HG03521 (cell line): Measurements from ENCODE around the gene OPRL1.
"Not testable (repeated sequence)": the region's sequence is repeated elsewhere in the genome, so short reads cannot be mapped to it uniquely, and the experiment has no call there.

Source experiments
- ATAC-seq: cut with Tn5 transposase; IDR thresholded peaks from one replicate; pipeline ENCODE4 v1.9.1; 2021; ENCODE audit warnings: mild to moderate bottlenecking, moderate library complexity; ENCODE audit not compliant: unreplicated experiment

The OPRL1 gene

DNA sequence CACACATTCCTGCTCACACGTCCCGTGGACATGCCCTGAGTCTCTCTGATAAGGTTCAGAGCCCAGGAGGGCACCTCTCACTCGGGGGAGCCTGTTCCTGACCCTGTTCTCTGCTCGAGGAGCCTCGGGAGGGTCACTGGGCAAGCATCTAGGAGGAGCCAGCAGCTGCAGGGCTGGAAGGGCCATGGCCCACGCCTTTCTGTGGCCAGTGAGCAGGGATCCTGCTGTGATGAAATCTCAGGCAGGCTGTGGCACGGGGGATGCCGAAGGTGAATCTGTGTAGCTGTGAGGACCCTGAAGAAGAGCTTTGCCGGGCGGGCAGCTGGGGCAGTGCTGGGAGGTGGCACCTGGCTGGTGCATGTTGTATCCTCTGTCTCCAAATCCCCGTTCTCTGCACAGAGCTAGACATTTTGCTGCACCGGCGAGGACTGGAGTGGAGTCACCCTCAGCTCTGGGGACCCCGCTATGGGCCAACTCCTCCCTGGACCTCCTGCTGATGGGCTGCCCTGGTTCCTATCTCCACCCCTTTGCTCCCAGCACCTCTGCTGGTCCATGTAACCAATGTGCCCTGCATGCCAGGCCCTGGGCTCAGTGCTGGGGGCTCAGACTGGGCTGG, 34.6 kb downstream of the OPRL1 start:
- ATAC-seq, result no peak

DNA sequence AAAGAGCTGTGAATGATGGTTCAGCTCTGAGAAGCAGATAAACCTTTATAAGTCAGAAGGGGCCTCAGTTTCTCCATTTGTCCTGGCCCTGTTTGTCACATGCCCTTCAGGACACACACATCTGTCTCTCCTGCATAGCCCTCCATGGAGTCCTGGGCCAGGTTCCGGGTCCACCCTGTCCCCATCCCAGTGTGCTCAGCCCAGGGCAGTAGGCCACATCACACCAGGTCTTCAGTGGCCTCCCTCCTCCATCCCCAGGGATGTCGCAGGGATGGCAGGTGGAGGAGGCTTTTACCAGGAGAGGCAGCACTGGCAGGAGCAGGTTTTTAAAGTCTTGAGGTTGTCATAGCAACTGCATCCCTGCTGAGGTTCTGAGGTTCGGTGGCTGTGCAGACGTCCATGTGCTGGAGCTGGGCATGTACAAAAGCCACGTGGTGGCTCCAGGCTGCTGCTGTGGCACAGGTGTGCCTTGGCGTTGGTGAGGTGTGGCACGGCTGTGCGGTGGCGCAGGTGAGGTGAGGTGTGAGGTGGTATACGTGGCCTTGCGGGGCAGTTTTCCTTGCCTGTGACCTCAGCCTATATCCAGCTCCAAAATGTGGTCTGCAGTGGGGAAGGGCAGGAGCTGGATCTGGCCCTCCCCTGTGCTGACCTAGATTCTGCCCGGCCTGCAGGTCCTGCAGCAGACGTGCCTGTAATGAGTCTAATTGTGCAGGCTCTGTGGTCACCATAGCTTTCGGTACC, 35.5 kb downstream of the OPRL1 start:
- no peak for ATAC-seq

DNA sequence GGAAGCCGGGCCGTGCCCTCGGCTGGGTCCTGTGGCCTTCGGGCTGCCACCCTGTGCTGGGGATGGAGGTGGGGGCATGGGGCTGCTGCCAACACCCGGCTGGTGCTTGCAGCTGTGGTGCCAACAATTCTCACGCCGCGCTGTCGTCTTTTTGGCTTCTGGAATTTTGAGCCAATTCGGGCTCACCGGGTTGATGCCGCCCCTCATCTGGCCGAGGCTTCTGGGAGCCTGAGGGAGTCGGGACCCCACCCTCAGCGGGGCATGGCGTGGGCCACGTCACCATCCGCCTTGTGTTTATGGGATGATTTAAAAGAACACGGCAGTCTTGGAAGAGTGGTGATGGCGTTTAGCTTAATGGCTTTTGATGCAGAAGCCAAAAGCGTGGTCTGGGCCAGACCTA, 36.1 kb downstream of the OPRL1 start:
- no peak for ATAC-seq

DNA sequence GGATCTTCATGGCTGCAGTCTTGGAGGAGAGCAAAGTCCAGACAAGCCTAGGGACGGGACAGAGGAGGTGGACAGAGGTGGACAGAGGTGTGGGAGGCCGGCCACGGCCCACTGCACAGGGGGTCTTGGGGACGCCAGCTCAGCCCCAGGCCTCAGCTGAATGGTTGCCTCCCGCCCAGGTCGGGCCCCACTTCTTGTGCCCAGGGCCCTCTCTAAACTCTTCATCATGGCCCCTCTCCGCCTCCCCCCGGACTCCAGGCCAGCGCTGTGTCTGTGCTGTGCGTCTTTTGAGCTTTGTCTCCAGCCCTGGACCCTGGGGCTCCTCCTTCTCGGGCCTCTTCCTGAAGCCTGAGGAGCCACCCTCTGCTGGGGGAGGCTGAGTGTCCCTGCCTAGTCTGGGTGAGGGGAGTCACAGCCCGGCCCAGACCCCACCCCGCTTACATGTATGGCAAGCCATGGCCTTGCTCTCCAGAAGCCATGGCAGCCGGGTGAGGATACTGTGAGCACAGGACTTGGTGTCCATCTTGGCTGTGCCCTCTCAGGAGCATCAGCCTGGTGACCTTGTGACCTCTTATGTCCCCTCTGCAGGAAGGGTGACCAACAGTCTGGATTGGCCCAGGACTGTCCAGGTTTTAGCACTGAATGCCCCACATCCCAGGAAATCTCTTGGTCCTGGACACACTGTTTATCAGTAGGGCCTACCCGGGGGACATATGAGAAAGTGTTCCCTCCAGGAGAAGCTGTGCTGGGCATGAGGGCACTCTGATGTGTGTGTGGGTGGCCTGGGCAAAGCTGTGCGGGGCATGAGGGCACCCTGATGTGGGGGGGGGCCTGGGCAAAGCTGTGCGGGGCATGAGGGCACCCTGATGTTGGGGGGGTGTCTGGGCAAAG, 36.9 kb downstream of the OPRL1 start:
- no peak for ATAC-seq

DNA sequence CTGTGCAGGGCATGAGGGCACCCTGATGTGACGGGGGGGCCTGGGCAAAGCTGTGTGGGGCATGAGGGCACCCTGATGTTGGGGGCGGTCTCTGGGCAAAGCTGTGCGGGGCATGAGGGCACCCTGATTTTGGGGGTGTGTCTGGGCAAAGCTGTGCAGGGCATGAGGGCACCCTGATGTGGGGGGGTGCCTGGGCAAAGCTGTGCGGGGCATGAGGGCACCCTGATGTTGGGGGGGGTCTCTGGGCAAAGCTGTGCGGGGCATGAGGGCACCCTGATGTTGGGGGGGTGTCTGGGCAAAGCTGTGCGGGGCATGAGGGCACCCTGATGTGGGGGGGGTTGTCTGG, 37.5 kb downstream of the OPRL1 start:
- not testable (repeated sequence) for ATAC-seq

DNA sequence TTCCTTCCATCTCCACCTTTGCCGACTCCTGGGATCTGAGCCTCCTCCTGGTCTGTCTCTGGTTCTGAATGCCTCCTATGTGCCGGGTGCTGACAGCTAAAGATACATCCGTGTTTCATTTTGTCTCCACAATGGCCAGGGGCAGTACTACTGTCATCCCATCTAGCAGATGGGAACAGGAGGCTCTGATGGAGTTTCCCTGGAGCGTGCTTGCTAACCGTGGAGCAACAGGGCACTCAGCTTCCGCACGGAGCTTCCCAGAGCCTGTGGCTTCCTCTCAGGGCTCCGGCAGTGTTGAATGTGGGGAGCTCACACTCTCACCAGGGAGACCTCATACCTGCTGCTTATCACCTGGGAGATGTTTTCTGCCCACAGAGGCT, 39.4 kb downstream of the OPRL1 start:
- no peak for ATAC-seq

DNA sequence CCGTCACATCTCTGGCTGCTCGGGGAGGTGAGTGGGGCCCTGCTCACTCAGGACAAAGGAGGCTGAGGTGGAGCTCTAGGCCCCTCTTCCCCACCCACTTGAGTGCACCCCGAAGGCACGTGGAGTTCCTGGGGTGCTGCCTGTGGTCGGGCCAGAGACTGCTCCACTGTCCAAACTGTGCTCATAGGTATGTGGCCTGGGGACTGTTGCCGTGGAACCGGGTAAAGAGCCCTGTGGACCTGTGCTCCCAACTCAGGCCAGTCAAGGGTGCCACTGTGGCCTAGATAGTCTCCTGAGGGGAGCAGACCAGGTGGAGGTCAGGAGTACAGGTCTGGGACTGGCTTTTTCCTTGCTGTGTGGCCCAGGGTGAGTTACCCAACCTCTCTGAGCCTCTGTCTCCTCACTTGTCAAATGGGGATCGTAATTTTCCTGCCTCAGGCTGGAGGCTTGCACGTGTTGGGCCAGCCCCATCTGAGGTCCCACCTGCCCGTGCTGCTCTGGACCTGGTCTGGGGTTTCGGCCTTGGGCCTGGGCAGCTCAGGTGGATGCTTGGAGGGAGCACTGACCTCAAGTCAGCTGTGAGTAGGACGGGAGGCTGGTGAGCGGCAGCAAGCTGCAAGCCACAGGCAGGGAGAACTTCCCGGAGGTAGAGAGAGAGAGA, 39.9 kb downstream of the OPRL1 start:
- ATAC-seq, result no peak

DNA sequence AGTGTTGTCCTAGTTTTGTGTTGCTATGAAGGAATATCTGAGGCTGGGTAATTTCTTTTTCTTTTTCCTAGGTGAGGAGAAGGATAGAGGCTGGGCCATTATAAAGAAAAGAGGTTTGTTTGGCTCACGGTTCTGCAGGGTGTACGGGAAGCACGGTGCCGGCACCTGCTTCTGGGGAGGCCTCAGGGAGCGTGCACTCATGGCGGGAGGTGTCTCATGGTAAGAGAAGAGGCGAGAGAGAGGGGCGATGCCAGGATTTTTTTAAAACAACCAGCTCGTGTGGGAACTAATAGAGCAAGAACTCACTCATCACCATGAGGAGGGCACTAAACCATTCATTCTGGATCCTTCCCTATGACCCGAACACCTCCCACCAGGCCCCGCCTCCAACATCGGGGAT, 41.7 kb downstream of the OPRL1 start:
- no peak for ATAC-seq

DNA sequence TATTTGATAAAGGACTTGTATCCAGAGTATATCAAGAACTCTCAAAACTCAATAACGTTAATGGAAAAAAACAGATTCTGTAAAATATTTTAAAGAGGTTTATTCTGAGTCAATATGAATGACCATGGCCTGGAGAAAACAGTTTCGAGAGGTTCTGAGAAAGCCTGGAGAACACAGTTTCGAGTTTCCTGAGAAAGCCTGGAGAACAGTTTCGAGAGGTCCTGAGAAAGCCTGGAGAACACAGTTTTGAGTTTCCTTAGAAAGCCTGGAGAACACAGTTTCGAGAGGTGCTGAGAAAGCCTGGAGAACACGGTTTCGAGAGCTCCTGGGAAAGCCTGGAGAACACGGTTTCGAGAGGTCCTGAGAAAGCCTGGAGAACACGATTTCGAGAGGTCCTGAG, 43.0 kb downstream of the OPRL1 start:
- not testable (repeated sequence) for ATAC-seq

DNA sequence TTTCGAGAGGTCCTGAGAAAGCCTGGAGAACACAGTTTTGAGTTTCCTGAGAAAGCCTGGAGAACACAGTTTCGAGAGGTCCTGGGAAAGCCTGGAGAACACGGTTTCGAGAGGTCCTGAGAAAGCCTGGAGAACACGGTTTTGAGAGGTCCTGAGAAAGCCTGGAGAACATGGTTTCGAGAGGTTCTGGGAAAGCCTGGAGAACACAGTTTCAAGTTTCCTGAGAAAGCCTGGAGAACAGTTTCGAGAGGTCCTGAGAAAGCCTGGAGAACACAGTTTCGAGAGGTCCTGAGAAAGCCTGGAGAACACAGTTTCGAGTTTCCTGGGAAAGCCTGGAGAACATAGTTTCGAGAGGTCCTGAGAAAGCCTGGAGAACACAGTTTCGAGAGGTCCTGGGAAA, 43.6 kb downstream of the OPRL1 start:
- ATAC-seq, result not testable (repeated sequence)

DNA sequence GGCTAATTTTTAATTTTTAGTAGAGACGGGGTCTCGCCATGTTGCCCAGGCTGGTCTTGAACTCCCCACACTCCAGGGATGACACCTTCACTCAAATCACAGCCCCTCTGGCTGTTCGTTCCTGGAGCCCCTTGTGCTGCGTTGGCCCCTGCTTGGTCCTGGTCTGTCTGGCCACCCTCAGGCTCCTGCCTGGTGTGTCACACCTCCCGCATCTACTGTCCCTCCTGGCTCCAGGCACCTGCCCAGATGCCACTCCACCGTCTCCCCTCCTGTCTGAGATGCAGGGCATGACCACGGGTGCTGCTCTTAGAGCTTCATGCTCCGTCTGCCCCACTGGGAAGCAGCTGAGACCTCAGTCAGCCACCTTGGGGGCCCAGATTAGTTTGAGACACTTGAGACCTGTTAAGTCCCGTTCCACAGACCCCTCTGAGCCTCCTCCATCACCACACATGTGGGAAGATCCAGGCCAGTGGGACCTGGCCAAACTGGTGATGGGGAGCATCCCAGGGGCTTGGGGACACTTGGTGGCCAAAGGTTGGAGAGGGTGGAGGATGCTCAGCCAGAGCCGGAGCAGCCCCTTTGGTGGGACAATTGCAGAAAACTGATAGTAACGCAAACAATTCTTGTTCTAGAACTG, 49.4 kb downstream of the OPRL1 start:
- ATAC-seq, result no peak

DNA sequence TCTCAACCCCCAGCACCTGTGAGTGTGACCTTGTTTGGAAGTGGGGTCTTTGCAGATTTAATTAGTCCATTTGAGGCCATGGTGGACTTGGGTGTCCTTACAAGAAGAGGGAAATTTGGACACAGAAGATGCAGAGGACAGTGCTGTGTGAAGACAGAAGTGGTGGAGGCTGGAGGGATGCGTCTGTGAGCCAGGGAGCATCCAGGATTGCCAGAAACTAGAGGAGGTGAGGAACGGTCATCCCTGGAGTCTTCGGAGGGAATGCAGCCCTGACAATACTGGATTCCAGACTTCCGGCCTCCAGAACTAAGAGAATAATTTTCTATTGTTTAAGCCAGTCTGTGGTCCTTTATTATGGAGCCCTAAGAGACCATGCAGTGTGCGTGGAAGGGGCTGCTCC, 50.4 kb downstream of the OPRL1 start:
- no peak for ATAC-seq

DNA sequence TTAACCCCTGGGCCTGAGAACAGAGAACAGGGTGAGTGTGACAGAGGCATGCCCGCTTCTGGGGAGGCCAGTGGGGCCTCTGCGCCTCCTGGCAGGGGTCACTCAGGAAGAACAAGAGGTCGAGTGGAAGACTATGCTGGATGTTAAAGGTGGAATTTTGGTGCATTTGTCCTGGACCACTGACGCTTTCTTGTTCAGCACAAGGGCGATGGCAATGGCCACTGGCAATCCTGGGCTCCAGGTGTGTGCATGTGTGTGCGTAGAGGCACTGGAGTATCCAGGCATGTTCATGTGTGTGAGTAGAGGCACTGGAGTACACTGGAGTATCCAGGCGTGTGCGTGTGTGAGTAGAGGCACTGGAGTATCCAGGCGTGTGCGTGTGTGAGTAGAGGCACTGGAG, 51.0 kb downstream of the OPRL1 start:
- no peak for ATAC-seq

DNA sequence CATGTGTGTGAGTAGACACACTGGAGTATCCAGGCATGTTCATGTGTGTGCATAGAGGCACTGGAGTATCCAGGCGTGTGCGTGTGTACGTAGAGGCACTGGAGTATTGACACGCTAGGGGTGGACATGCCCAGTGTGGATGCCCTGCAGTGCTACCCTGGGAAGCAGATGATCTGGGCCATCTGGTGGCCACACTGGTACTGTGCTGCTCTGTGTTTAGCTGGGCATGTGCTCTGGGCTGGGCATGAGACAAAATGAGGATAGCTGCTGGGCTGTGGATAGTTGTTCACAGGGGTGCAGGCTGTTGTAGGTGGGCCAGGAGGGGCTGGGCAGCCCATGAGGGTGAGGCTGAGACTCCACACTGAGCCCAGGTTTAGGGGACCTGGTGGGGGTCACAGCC, 51.5 kb downstream of the OPRL1 start:
- ATAC-seq, result no peak

DNA sequence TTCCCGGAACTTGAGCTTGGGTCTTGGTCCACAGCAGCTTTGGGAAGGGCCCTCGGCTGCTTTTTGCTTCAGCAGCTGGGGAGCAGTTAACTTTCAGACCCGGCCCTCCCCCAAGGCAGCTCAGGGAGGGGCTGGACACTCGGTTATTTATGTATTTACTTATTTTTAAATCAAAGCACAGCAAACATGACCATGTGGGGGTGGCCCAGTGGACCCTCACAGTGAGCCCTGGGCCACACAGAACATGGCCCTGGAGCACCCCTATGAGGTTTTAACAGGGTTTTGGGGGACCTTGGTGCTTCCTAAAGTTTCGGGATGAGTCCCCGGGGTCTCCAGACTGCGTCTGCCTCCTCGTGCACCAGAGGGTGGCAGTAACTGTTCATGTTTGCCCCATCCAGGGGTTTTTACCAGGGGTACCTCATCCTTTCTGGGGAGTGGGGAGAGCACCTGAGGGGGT, 54.1 kb downstream of the OPRL1 start:
- no peak for ATAC-seq

DNA sequence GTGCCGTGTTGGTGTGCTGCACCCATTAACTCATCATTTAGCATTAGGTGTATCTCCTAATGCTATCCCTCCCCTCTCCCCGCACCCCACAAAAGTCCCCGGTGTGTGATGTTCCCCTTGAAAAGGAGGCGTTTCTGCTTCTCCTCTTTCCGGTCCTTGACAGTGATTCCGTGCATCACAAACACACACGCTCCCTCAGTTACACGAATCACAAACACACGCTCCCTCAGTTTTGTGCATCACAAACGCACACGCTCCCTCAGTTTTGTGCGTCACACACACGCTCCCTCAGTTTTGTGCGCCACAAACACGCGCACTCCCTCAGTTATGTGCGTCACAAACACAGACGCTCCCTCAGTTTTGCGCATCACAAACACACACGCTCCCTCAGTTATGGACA, 54.9 kb downstream of the OPRL1 start:
- not testable (repeated sequence) for ATAC-seq

DNA sequence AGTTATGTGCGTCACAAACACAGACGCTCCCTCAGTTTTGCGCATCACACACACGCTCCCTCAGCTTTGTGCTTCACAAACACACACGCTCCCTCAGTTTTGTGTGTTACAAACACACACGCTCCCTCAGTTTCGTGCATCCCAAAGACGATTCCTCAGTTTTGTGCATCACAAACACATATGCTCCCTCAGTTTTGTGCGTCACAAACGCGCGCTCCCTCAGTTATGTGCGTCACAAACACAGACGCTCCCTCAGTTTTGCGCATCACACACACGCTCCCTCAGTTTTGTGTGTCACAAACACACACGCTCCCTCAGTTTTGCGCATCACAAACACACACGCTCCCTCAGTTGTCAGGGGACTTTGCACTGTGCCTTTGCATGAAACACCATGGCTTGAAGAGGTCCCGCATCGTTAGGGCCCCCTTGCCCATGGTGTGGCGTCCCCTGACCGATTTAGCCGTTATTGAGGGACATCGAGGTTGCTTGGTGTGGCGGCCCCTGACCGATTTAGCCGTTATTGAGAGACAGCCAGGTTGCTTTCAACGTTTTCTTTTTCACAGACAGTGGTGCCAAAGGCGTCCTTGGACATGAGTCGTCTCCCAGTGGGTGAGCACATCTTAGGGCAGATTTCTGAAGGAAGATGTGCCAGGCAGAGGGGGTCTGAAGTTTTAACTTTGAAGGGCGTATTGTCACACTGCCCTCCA, 56.3 kb downstream of the OPRL1 start:
- ATAC-seq, result no peak

DNA sequence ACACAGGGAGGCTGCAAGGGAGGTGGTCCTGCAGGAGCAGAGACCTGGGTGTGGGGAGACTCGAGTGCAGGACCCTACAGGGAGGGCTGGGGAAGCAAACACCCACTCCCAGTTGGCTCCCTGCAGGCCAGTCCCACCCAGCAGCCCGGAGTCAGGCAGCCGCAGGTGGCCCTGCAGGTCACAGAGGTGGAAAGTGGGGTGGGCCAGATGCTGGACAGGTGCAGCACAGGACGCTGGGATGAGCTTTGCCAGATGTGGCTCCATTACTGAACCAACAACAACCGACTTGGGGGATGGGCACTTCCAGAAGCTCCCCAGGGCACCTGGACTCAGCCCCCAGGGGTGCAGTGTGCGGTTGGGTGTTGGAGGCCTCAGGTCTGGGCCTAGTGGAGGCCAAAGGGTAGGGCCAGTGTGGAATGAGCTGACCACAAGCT, 57.7 kb downstream of the OPRL1 start:
- ATAC-seq, result no peak

DNA sequence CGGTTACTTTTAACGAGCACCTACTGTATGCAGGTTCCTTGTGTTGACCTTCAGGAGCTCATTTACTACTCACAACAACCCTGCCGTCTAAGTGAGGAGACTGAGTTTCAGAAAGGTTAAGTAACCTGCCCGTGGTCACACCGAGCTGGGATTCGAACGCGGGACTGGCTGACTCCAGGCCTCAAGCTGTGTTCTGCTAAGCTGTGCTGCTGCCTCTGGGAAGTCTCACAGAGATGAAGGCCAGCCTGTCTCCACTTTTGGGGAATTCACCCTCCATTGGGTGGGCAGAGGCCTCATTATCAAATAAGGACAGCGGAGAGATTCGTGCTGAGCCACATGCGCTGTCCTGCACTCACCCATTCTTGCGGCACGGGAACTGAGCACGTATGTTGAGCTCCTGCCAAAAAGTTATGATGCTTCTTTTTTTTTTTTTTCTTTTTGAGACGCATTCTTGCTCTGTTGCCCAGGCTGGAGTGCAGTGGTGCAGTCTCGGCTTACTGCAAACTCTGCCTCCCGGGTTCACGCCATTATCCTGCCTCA, 58.5 kb downstream of the OPRL1 start:
- ATAC-seq, result no peak
